ENCODE measurements around the gene RFPL3.

DNA sequence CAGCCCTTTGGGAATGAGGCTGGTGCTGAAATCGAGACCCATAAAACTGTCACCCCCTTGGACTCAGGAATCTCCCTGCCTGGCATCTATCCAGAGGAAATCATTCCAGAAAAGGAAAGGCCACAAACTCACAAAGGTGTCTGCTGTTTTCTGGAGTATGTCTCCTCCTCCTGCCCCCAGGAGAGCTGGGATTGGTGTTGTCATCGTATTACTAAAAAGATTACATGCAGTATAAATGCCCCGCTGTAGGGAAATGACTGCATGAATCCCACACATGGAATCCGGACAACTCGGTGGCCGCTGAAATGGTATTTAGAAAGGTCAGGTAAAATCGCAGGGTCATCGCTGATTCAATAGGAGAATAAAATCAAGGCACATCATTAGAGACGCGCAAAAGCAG is 18.9 kb upstream of the RFPL3 start:
- no peak for TF ChIP-seq POLR2A (IDR thresholded peaks at IDR 0.05)
- no peak for TF ChIP-seq CTCF (IDR thresholded peaks at IDR 0.05)
- no peak for TF ChIP-seq POLR2AphosphoS5 (IDR thresholded peaks at IDR 0.05; ENCODE audit: insufficient read depth in 1 of 2, low read depth in 1 of 2)
